ENCODE data around the gene HEATR5A.
"Not testable (repeated sequence)": the region's sequence is repeated elsewhere in the genome, so short reads cannot be mapped to it uniquely, and the experiment has no call there.

HEATR5A gene

DNA sequence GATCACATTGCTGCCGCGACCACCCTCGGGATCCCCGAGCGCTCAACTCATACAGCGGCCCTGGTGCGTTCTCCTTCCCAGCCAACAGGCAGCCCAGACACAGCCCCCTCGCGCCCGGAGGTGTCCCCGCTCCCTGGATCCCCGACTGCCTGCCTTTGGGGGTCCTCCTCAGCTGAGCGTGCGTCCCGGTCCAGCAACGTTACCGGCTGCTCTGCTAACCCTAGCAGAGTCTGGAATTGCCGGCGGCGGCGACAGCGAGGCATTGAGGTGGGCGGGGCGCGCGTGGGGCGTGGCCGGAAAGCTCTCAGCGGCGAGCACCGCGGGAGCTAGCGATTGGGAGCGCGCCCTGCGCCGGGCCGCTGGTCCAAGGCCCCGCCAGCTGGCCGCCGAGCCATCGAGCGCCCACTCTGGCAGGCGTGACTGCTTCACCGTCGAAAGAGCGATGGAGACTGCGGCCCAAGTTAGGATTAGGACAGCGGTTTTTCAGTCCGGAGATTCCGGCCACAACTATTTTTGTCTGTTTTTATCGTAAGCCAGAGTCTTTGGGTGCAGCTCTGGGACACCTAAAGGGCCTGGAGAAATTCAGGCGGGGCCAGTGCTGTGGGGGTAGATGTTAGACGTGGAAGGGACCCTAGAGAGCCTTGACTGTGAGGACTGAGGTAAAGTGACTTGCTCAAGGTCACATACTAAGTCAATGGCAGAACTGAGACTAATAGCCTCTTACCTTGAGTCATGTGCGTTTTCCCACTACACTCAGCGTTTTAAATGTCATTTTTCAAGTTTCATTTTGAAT lies at the start of gene HEATR5A:
Gene HEATR5A, minus strand, starts transcription at position 232 of the 793 bp plus-strand sequence. CDS start 17,575 bp downstream, outside the sequence.
- DNase-seq (ENCODE audit: low spot score): peak; percentile 89

DNA sequence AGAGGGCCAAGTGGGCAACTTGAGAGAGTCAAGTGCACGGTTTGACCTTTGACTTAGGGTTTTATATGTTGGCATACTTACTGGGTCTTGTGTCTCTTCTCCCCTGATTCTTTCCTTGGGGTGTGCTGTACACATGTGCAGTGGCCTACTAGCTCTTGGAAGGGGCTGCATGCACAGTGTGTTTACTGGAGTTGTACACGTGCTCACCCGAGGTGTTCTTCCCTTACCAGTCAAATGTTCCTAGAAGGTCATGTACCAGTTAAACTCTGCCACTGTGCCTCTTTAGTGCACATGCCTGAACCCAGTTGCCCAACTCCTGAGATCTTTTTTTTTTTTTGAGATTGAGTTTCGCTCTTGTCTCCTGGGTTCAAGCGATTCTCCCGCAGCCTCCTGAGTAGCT lies 46.2 kb upstream of the HEATR5A start:
- no peak for DNase-seq (ENCODE audit: low spot score)

DNA sequence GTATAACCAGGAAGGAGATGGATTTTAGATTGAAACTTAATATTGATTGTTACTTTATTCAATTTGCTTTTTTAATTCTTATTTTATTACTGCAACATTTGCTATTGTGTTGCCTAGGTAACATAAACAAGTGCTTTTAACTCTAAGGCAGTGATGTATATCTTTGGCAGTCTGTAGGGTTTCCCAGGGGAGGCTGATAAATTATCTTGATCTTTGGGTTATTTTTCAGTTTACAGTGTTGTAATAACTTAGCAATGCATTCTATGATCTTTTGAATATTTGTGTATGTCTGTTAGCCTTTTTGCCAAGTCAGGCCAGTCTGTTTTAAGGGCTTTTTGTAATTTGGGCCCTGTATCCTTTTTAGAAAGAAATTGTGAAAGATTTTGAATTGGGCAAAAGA lies 44.8 kb upstream of the HEATR5A start:
- no peak for DNase-seq (ENCODE audit: low spot score)

DNA sequence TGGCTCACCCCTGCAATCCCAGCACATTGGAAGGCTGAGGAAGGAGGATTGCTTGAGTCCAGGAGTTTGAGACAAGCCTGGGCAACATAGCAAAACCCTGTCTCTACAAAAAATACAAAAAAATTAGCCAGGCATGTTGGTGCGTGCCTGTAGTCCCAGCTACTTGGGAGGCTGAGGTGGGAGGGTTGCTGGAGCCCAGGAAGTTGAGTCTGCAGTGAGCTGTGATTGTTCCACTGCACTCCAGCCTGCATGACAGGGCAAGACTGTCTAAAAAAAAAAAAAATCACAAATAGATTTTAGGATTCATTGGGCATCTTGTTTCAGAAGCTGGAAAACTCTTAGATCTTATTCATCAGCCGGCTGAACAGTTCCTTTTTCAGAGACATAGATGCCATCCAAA lies 42.1 kb upstream of the HEATR5A start:
- DNase-seq (ENCODE audit: low spot score): not testable (repeated sequence)

DNA sequence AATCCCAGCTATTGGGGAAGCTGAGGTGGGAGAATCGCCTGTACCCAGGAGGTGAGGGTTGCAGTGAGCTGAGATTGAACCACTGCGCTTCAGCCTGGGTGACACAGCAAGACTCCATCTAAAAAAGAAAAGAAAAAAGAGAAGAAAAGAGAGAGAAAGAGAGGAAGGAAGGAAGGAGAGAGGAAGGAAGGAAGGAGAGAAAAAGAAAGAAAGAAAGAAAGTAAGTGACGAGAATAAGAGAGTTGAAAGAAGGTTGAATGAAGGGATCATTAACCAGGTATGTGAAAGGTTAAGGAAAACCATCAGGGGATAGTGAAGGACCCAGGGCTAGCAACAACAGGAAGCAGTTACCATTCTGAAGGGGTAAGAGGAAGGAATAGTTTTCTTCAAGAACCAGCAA lies 41.2 kb upstream of the HEATR5A start:
- no peak for DNase-seq (ENCODE audit: low spot score)

DNA sequence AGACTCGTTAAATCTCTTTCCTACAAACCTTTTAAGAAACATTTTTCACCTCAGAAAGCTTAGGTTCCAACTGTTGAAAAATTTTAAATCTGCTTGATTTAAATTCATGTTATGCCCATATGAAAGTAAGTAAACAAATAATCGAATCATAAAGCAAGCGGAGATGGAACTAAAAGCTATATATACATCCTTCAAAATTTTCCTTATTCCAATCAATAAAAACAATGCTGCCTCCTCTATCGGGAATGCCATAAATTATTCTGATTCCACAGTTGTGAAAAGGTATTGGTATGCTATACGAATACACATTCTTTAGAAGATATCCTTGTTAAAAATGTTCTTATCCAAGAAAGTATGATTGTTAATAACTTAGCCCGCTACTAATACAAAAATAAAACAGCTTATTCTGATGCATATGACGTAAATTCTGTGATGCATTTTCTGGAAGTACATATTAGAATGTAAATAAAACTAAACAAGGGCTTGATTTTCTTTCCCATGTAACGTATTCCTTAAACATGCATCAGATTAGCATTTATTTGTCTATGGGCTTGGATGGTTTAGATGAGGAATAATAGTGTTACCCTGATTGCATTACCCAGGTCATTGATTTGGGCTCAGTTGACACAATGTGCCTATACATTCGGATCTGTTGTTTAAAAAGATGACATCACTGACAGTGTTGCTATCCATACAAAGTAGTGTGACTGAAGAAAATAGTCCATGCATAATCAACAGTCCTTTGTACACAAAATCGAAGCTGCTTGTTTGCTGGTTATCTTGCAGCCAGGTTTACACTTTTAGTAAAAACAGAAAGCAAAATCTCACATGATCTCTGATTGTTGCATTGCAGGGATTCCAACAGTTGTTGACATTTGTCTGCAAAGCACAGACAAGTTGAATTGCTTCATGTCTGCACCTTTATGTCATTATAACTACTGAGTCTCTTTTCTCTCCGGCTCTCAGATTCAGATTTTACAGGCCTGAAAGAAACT lies 37.6 kb upstream of the HEATR5A start:
- no peak for DNase-seq (ENCODE audit: low spot score)

DNA sequence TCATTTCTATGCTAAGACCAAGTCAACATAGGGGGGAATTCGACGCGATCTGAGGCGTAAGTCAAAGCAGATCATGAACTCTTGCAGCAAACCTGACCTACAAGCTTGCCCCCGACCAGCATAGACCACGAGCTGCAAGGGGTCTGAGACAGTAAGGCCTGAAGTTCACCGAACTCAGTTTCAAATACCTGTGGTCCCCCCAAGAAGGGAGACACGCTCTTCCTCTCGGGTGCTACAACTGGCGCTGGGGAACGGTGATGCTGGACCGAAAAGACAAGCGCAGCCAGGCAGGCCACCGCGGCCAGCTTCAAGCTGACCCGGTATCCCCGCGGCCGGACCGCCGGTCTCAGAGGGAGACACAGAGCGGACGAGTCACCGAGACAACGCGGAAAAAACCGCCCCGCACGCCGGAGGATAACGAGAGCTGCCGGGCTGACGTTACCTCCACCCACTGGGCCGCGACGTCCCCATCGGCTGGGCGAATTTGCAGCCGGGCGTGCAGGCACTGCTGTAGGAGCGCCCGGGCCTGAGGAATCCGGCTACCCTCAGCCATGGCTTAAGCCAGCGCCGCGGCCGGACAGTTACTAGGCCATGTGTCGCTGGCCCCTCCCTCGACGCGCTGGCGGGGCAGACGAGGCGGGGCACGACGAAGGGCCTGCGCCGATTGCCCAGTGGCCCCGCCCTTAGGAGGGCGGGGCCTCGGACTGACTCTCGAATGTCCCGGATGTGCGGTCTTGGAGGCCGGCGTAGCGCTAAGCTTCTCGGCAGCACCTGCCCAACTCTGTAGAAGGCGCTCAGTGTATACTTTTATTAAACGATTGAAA lies 36.7 kb upstream of the HEATR5A start, which contains the start of gene DTD2:
Gene DTD2, minus strand, starts transcription at position 666 of the 824 bp plus-strand sequence. Its CDS starts 113 bp downstream, at position 553.
- DNase-seq (ENCODE audit: low spot score): peak; percentile 91

DNA sequence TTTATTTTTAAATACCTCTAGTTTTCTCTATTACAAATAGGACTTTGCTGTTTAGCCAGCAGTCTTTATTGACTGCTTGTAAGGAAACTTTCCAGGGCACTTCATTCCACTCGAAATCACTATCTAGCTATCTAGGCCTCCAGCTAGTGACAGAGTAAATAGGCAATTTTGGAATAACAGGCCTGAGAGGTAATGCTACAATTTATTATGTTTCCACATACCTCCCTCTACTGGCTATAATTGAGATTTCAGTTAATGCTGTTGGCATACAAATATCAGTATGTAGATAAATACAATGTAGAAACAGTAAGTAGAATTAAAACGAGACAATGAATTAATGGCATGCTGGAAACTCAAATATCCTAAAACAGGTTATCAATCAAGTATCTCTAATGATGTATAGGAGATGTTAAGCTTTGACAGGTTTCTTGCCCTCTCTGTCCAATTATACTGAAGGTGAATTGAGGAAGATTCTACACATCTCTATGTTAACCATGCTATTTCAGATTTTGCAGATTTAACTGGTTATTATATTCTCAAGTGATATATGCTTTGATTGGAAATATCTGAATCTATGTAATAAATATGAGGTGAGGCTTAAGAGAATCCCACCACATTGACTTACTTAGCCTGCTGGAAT lies 29.7 kb upstream of the HEATR5A start:
- peak; percentile 24 for DNase-seq (ENCODE audit: low spot score)

DNA sequence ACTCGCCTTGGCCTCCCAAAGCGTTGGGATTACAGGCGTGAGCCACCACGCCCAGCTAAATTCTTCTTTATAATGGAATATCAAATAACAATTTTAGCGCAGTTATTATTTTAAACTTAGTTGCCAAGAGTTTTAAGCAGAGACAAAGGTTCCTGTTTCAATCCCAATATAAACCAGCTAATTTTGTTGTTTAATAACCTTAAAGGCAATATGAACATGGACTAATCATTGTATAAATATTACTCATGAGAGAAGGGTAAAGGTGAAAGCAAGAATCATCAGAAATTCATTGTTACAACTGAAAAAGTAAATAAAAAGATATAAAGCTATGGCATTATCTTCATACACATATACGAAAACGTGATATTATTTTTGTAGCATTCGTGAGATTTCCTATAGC lies 28.8 kb upstream of the HEATR5A start:
- DNase-seq (ENCODE audit: low spot score): no peak

DNA sequence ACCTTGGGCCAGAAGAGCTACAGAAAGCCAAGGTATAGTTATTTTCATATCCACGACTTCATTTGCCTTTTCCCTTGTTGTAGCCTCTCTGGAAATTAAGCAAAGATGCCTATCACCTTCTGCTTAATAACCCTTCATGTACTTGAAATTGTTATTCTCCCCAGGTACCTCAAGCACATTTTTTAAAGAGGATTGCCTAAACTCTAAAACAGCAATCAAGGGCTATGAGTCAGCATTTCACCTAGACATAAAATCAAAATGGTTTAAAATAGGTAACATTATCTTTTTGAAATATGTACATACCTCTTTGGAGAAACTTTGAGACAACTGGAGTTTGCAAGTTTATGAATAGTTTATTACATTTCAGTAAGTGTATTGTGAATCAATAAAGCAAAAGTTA lies 25.4 kb upstream of the HEATR5A start:
- DNase-seq (ENCODE audit: low spot score): no peak

DNA sequence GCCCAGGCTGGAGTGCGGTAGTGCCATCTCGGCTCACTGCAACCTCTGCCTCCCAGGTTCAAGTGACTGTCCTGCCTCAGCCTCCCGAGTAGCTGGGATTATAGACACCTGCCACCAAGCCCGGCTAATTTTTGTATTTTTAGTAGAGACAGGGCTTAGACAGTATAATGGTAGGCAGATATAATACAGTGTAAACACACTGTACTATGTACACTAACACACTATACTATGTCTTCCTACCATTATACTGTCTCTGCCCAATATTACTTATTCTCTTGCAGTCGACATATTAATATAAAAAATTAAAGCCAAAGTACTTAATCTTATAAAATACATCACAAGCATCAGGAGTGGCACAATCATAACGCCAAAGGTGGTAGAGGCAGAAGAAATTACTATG lies 21.9 kb upstream of the HEATR5A start:
- DNase-seq (ENCODE audit: low spot score): no peak

DNA sequence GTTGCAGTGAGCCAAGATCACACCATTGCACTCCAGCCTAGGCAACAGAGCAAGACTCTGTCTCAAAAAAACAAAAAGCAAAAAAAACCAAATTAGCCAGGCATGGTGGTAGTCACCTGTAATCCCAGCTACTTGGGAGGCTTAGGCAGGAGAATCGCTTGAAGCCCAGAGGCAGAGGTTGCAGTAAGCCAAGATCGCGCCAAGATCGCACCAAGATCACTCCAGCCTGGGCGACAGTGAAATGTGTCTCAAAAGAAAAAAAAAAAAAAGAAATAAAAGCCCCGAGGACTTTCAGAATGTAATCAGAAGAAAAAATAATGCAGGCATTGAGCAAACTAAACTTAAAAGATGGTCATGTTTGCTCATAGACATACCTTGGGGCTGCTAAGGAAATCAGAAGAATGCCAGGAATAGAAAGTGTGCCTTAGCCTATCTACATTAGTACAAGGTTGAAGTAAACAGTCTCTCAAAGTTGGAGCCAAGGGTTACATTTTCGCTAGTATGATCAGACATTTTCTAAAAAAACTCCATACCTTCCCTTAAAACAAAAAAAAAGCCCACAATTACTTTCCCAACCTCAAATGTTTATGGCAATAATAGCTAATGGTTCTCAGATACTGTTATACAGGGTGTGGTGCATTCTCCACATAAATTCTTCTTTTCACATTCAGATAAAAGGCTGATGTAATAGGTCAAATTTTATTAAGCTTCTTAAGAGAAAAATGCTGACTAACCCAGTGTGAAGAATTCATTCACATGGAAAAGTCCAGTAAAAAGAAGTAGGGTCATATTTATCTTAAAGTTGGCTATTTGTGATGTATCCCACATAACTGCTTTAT lies 21.1 kb upstream of the HEATR5A start:
- DNase-seq (ENCODE audit: low spot score): no peak

DNA sequence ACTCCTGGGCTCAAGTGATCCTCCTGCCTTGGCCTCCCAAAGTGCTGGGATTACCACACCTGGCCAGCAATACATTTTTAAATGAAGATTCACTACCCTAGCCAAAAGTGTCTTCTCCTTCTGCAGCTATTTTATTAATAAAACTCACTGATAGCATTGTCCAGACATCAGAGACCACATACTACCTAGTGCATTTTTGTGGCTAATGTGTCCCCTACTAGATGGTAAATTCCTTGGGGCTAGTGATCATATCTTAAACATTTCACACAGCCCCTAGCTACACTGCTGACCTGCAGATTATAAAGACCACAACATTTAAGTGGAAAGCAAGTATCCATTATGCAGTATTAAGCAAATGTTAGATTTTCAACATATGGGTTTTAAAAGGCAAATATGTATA lies 19.9 kb upstream of the HEATR5A start:
- no peak for DNase-seq (ENCODE audit: low spot score)

DNA sequence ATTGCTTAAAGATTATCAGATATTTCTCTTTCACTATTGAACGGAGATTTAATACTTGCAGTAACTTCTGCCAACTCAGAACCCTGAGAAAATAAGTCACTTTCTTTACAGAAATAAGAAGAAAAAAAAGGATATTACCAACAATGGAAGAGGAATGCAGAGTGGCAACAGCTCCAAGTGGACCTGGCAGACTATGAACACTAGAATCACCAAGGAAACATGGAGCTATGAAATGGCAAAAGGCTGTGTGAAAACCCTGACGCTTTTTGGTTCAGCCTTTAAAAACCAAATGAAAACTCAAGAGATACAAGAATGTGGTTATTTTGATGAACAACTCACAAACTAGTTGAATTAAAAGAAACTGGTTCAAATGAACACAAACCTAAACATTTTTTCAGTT lies 19.2 kb upstream of the HEATR5A start:
- no peak for DNase-seq (ENCODE audit: low spot score)

DNA sequence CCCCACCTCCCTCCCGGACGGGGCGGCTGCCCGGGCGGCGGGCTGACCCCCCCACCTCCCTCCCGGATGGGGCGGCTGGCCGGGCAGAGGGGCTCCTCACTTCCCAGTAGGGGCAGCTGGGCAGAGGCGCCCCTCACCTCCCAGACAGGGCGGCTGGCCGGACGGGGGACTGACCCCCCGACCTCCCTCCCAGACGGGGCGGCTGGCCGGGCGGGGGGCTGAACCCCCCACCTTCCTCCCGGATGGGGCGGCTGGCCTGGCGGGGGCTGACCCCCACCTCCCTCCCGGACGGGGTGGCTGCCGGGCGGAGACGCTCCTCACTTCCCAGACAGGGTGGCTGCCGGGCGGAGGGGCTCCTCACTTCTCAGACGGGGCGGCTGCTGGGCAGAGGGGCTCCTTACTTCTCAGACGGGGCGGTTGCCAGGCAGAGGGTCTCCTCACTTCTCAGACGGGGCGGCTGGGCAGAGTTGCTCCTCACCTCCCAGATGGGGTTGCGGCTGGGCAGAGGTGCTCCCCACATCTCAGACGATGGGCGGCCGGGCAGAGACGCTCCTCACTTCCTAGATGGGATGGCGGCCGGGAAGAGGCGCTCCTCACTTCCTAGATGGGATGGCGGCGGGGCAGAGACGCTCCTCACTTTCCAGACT lies 16.8 kb upstream of the HEATR5A start:
- DNase-seq (ENCODE audit: low spot score): not testable (repeated sequence)

DNA sequence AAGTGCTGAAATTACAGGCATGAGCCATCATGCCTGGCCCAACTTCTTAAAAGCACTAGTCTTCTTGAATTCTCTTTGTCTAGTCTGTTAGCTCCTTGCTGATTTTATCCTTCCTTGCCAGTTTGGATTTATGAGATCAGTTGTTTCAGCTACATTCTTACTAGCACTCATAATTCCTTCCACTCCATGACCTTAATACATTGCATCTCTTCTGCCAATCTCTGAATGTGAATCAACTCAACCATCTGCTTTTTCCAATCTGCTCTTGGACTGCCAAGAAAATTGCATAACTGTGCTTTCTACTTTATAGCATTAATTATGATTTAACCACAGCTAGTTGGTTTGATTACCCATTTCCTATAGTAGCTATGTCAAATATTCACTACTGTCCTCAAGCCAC lies 14.9 kb upstream of the HEATR5A start:
- DNase-seq (ENCODE audit: low spot score): no peak

DNA sequence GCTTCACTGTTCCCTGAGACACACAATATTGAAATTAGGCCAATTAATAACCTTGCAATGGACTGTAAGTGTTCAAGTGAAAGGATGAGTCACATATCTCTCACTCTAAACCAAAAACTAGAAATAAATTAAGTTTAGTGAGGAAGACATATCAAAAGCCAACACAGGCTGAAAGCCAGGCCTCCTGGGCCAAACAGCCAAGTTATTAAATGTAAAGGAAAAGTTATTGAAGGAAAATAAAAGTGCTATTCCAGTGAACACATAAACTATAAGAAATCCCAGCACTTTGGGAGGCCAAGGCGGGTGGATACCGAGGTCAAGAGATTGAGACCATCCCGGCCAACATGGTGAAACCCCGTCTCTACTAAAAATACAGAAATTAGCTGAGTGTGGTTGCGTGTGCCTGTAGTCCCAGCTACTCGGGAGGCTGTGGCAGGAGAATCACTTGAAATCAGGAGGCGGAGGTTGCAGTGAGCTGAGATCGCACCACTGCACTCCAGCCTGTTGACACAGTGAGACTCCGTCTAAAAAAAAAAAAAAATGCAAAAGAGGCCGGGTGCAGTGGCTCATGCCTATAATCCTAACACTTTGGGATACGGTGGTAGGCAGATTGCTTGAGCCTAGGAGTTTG lies 10.4 kb upstream of the HEATR5A start:
- no peak for DNase-seq (ENCODE audit: low spot score)

DNA sequence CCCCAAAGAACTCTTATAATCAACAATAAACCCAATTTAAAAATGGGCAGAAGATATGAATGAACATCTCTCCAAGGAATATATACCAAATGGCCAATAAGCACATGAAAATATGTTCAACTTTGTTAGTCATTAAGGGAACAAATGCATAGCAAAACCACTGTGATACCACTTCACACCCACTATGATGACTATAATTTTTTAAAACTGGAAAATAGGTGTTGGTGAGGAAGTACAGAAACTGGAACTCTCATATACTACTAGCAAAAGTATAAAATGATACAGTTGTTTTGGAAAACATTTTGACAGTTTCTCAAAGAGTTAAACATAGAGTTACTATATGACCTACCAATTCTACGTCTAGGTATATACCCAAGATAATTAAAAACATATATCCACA lies 9.4 kb upstream of the HEATR5A start:
- DNase-seq (ENCODE audit: low spot score): no peak

DNA sequence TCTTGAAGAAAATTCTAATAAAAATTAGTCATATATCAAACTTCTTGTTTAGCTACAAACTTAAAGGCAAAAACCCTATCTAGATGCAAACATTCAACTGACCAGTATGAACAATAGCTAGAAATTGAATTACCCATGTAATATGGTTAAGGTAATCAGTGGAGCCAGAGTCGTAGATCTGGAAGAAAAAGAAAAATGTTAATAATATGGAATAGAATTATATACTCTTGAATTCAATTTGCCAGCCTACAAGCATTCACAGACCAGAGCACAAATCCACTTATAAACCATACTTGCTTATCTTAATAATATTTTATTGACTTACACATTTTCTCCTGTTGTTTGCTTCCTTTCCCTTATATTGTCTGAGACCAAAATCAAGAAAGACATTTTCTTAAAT lies 7.7 kb upstream of the HEATR5A start:
- no peak for DNase-seq (ENCODE audit: low spot score)

DNA sequence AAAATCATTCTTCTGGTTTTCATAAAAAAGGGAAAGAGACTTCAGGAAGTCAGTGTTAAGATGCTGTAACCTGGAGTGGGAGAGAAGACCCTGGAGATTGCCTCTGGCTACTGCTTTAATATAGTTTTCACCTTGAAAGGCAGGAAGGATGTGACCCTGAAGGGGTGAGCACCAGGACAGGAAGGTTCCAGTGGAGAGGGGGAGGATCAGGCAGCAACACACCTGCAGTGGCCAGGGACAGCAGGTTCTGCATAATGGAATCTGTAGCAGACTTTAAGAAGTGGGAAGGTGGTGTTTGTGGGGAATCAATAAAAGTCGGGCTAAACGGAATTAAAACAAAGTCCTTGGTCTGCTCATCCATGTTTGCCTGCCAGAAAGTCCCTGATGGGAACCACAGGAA lies 6.3 kb upstream of the HEATR5A start:
- DNase-seq (ENCODE audit: low spot score): no peak

Measured in COLO829 (cell line).